OCI-LY7 (cell line): Measurements from ENCODE around the gene AGK.

Experiments
- CTCF ChIP-seq: fragments of 200-600 bp; sonication (generic); conservative IDR thresholded peaks from 2 replicates; pipeline ENCODE4 v1.5.1; 2014; ENCODE audit warnings: mild to moderate bottlenecking, antibody characterized with exemption, low read length, moderate library complexity, mixed read lengths
- EZH2phosphoT487 ChIP-seq: fragments of 200-600 bp; sonication (generic); IDR thresholded peaks from 2 replicates; pipeline ENCODE4 v1.6.1; 2018; ENCODE audit warnings: low read depth, borderline replicate concordance, mild to moderate bottlenecking, mixed run types, antibody characterized with exemption, low read length, moderate library complexity, mixed read lengths

GRCh38 chr7:141704112-141704511, 152.9 kb downstream of the AGK start:
- no peak for TF ChIP-seq CTCF
- no peak for TF ChIP-seq EZH2phosphoT487
